GM12874 (cell line): ENCODE measurements around the gene TYW5.
A peak's percentile ranks its signal among the peaks of the same experiment; 100 is the strongest.

Source experiments
- TF ChIP-seq, protein P1 (sequence below): IDR thresholded peaks from 2 replicates; pipeline ENCODE4 v1.5.1; 2011; ENCODE audit warnings: low read depth, mild to moderate bottlenecking, control low read depth, low read length, moderate library complexity; ENCODE audit not compliant: insufficient read depth

The TYW5 gene

DNA sequence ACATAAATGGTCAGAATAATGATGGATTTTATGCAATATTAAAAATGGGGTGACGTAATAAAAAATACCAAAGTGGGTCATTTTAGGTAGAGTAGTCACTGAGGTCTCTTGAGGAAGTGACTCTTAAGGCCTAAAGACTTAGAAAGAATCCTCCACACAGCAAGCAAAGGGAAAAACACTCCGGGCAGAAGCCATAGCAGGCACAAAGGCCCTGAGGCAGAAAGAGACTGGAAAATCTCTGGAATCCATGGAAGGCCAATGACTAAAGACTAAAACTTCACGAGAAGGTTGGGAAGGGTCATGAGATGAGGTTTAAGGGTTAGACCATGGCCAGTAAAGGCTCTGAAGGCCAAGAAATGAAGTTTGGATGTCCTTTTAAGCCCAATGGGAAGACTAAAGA, 37.0 kb upstream of the TYW5 start:
- TF ChIP-seq, protein P1, sequence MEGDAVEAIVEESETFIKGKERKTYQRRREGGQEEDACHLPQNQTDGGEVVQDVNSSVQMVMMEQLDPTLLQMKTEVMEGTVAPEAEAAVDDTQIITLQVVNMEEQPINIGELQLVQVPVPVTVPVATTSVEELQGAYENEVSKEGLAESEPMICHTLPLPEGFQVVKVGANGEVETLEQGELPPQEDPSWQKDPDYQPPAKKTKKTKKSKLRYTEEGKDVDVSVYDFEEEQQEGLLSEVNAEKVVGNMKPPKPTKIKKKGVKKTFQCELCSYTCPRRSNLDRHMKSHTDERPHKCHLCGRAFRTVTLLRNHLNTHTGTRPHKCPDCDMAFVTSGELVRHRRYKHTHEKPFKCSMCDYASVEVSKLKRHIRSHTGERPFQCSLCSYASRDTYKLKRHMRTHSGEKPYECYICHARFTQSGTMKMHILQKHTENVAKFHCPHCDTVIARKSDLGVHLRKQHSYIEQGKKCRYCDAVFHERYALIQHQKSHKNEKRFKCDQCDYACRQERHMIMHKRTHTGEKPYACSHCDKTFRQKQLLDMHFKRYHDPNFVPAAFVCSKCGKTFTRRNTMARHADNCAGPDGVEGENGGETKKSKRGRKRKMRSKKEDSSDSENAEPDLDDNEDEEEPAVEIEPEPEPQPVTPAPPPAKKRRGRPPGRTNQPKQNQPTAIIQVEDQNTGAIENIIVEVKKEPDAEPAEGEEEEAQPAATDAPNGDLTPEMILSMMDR: no peak

- TF ChIP-seq, protein P1: no peak
Measured at GRCh38 chr2:199991691-199992090, 36.4 kb upstream of the TYW5 start.

- TF ChIP-seq, protein P1: no peak
Measured at GRCh38 chr2:199989822-199990221, 34.5 kb upstream of the TYW5 start.

DNA sequence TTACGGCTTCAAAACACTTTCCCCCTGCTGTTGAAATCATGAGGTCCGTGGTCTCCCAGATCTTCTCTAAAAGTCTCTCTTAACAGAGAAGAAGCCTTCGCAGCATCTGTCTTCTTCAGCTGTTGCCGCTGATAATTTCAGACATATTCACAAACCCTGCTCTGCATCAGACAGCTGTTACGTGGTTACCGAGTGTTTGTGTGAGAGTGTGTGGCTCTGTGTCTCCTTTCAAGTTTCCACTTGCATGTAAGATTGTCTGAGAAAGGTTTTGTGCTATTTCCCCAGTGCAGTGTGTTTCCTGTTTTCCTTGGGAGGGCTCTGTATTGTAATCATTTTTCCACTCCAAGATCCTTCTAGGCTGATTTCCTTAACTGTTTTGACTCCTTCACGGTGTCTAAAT, 32.9 kb upstream of the TYW5 start:
- TF ChIP-seq, protein P1: no peak

DNA sequence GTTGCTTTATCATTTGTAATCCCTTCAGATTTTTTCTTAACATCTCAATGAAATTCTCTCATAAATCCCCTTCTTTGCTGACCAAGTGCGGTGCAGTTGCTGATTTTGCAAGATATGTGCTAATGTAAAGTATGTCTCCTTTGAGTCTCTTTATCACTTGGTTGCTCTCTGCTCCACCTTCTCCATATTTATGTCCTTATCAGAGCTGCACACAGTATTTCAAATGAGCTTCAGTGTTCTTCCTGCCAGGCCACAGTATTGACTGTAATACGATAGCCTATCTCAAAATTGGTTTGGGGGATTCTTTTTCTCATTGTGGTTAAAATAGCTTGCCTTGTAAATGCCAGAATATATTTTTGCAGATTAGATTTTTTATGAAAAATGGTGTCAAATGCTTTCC, 32.3 kb upstream of the TYW5 start:
- TF ChIP-seq, protein P1: no peak

GRCh38 chr2:199985625-199986207, 30.4 kb upstream of the TYW5 start:
- TF ChIP-seq, protein P1: peak; percentile 70

- TF ChIP-seq, protein P1: no peak
Measured at GRCh38 chr2:199984755-199985154, 29.5 kb upstream of the TYW5 start.

DNA sequence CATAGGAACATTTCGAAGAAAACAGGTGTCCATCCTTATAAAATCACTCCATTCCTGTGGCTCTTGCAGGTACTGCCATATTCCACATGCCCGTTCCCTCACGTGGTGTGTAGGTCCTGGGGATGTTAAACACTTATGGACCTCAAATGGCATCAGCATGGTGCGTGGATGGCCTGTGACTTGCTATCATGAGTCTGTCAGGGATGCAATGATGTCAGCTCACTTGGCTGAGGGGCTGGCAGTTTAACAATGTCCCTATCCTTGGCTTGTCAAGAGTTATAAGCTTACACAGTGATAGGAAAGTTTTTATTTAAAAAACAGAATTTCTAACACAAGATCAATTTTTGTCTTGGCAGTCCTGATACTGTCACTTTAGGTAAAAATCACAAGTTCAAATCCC, 28.9 kb upstream of the TYW5 start:
- TF ChIP-seq, protein P1: no peak
